Suprapubic skin (tissue), 4 donors: Measurements from ENCODE around the gene OR52B6.

Source experiments
- CTCF ChIP-seq, 2 donors: fragments of 200-600 bp in 1 of 2; fragments of 450-650 bp in 1 of 2; sonication (generic) in 1 of 2; IDR thresholded peaks; one replicate each; pipeline ENCODE4 v1.5.1; 2016 to 2019; ENCODE audit warnings: antibody characterized with exemption in 2 of 2, mild to moderate bottlenecking in 1 of 2, moderate library complexity in 1 of 2
- EP300 ChIP-seq: sonication (generic); formaldehyde crosslinking; IDR thresholded peaks from one replicate; pipeline ENCODE4 v1.6.1; 2017; ENCODE audit warnings: antibody characterized with exemption
- POLR2A ChIP-seq, 2 donors: fragments of 450-650 bp; IDR thresholded peaks; one replicate each; pipeline ENCODE4 v1.6.1; 2017; ENCODE audit warnings: antibody characterized with exemption in 2 of 2, mild to moderate bottlenecking in 2 of 2, moderate library complexity in 2 of 2
- POLR2AphosphoS5 ChIP-seq, 3 donors: sonication (generic); formaldehyde crosslinking; IDR thresholded peaks; one replicate each; pipeline ENCODE4 v1.6.1; 2017; ENCODE audit warnings: antibody characterized with exemption in 3 of 3

- TF ChIP-seq CTCF (IDR thresholded peaks at IDR 0.05) (no peak), POLR2A (IDR thresholded peaks at IDR 0.05) (no peak), POLR2AphosphoS5 (IDR thresholded peaks at IDR 0.05) (no peak), EP300 (no peak)
Measured at GRCh38 chr11:5604896-5605295, 24.2 kb downstream of the OR52B6 start.
